ENCODE data around the gene CEP131.
"Not testable (repeated sequence)": the region's sequence is repeated elsewhere in the genome, so short reads cannot be mapped to it uniquely, and the experiment has no call there.

The CEP131 gene

GRCh38 chr17:81148571-81148970, 74.2 kb downstream of the CEP131 start:
- H3K27ac Mint-ChIP-seq: no peak overlapping the region
- H3K9me3 Mint-ChIP-seq: no peaks in the 10 kb centered on the region
- H3K36me3 Mint-ChIP-seq (ENCODE audit: low read depth): no peaks in the 10 kb centered on the region
- no peaks in the 10 kb centered on the region for H3K4me1 Mint-ChIP-seq
- no peak for TF ChIP-seq CTCF (IDR thresholded peaks at IDR 0.05; ENCODE audit: unreplicated experiment in 3 of 3)
- no peak overlapping the region for H3K4me3 Mint-ChIP-seq
- peaks cover 8% of the 10 kb centered on the region for H3K27me3 Mint-ChIP-seq (ENCODE audit: low read depth)

GRCh38 chr17:81147701-81148100, 75.1 kb downstream of the CEP131 start:
- peaks cover 8% of the 10 kb centered on the region for H3K27me3 Mint-ChIP-seq (ENCODE audit: low read depth)
- H3K36me3 Mint-ChIP-seq (ENCODE audit: low read depth): no peaks in the 10 kb centered on the region

GRCh38 chr17:81146208-81146607, 76.6 kb downstream of the CEP131 start:
- H3K27ac Mint-ChIP-seq; H3K4me1 Mint-ChIP-seq; H3K27me3 Mint-ChIP-seq (ENCODE audit: low read depth); H3K9me3 Mint-ChIP-seq; H3K36me3 Mint-ChIP-seq (ENCODE audit: low read depth); H3K4me3 Mint-ChIP-seq: not testable (repeated sequence)

More at GRCh38 chr17:81147701-81148100, 75.1 kb downstream of the CEP131 start:
- H3K9me3 Mint-ChIP-seq: no peaks in the 10 kb centered on the region
- H3K4me1 Mint-ChIP-seq: no peaks in the 10 kb centered on the region
- TF ChIP-seq CTCF (IDR thresholded peaks at IDR 0.05; ENCODE audit: unreplicated experiment in 3 of 3): no peak
- no peak overlapping the region for H3K4me3 Mint-ChIP-seq
- no peak overlapping the region for H3K27ac Mint-ChIP-seq

- Mint-ChIP-seq H3K9me3 (no peaks in the 10 kb centered on the region), H3K4me3 (no peak overlapping the region), H3K27ac (no peak overlapping the region), H3K36me3 (ENCODE audit: low read depth) (no peaks in the 10 kb centered on the region), H3K4me1 (no peaks in the 10 kb centered on the region), H3K27me3 (ENCODE audit: low read depth) (peaks cover 6% of the 10 kb centered on the region)
- TF ChIP-seq CTCF (IDR thresholded peaks at IDR 0.05; ENCODE audit: unreplicated experiment in 3 of 3): no peak
These were observed 78.4 kb downstream of the CEP131 start for GRCh38 chr17:81144423-81144781.

GRCh38 chr17:81143717-81144422, 78.9 kb downstream of the CEP131 start:
- TF ChIP-seq CTCF (IDR thresholded peaks at IDR 0.05; ENCODE audit: unreplicated experiment in 3 of 3): no peak
- Mint-ChIP-seq H3K27ac (no peak overlapping the region), H3K4me1 (no peaks in the 10 kb centered on the region), H3K4me3 (no peak overlapping the region), H3K9me3 (no peaks in the 10 kb centered on the region), H3K36me3 (ENCODE audit: low read depth) (no peaks in the 10 kb centered on the region), H3K27me3 (ENCODE audit: low read depth) (peaks cover 9% of the 10 kb centered on the region)

GRCh38 chr17:81143200-81143527, 79.6 kb downstream of the CEP131 start:
- Mint-ChIP-seq H3K27ac (no peak overlapping the region), H3K4me1 (no peaks in the 10 kb centered on the region), H3K4me3 (no peak overlapping the region), H3K27me3 (ENCODE audit: low read depth) (peaks cover 8% of the 10 kb centered on the region), H3K36me3 (ENCODE audit: low read depth) (no peaks in the 10 kb centered on the region), H3K9me3 (no peaks in the 10 kb centered on the region)
- no peak for TF ChIP-seq CTCF (IDR thresholded peaks at IDR 0.05; ENCODE audit: unreplicated experiment in 3 of 3)

Measured in nephron (organoid).